ENCODE measurements around the gene BAAT.
"Not testable (repeated sequence)": the region's sequence is repeated elsewhere in the genome, so short reads cannot be mapped to it uniquely, and the experiment has no call there.

The BAAT gene

DNA sequence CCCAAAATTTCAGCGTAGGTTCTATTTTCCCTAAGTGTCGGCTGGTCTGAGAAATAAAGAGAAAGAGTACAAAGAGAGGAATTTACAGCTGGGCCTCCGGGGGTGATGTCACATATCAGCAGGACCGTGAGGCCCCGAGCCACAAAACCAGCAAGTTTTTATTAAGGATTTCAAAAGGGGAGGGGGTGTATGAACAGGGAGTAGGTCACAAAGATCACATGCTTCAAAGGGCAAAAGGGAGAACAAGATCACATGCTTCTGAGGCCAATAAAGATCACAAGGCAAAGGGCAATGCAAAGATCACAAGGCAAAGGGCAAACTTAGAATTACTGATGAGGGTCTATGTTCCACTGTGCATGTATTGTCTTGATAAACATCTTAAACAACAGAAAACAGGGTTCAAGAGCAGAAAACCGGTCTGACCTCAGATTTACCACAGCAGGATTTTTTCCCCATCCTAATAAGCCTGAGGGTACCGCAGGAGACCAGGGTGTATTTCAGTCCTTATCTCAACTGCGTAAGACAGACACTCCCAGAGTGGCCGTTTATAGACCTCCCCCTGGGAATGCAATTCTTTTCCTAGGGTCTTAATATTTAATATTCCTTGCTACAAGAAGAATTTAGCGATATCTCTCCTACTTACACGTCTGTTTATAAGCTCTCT lies at the start of gene BAAT:
Gene BAAT (minus strand): TSS at position 134 of the 664 bp plus-strand sequence. CDS start 13,602 bp downstream, outside the sequence.
- not testable (repeated sequence) for H3K4me3 ChIP-seq; H3K27ac ChIP-seq; DNase-seq (ENCODE audit: low spot score)

DNA sequence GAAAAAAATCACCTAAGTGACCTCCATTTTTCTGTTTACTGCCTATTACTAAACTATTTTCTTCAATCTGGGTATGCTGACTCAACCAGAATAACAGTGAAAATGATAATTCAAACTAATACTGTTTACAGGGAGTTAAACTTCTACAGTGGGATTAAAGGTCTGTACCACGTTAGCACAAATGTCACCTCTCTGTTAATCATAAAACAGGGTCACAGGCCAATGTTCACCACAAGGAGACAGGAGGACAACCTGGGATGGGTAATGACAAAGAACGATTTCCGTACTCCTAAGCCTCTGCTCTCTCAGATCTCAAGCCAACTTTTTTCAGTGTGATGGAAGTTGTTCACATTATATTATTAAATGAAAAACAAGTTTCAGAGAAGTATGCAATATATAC lies 48.4 kb upstream of the BAAT start:
- Histone ChIP-seq H3K4me3 (no peak overlapping the region), H3K27ac (no peak overlapping the region)
- DNase-seq (ENCODE audit: low spot score): no peak
- TF ChIP-seq, protein P1, sequence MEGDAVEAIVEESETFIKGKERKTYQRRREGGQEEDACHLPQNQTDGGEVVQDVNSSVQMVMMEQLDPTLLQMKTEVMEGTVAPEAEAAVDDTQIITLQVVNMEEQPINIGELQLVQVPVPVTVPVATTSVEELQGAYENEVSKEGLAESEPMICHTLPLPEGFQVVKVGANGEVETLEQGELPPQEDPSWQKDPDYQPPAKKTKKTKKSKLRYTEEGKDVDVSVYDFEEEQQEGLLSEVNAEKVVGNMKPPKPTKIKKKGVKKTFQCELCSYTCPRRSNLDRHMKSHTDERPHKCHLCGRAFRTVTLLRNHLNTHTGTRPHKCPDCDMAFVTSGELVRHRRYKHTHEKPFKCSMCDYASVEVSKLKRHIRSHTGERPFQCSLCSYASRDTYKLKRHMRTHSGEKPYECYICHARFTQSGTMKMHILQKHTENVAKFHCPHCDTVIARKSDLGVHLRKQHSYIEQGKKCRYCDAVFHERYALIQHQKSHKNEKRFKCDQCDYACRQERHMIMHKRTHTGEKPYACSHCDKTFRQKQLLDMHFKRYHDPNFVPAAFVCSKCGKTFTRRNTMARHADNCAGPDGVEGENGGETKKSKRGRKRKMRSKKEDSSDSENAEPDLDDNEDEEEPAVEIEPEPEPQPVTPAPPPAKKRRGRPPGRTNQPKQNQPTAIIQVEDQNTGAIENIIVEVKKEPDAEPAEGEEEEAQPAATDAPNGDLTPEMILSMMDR (IDR thresholded peaks at IDR 0.05): no peak

DNA sequence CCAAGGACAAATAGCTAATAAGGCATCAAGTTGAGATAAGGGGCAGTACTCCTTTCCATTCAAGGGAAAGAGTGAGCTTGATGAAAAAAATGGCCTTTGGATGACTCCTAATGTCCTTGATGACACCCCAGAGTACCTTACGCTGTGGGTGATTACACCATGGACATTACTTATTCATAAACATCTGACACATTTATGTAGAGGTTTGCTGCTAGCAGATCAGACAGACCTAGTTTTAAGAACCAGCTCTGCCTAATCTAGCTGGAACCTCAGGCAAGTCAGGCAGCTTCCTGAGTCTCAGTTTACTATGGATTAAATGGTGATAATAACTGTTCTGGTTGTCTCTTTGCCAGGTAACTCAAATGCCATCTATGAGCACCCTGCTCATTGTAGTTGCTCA lies 47.9 kb upstream of the BAAT start:
- TF ChIP-seq, protein P1 (IDR thresholded peaks at IDR 0.05): no peak
- DNase-seq (ENCODE audit: low spot score): no peak
- Histone ChIP-seq H3K4me3 (no peak overlapping the region), H3K27ac (no peak overlapping the region)

DNA sequence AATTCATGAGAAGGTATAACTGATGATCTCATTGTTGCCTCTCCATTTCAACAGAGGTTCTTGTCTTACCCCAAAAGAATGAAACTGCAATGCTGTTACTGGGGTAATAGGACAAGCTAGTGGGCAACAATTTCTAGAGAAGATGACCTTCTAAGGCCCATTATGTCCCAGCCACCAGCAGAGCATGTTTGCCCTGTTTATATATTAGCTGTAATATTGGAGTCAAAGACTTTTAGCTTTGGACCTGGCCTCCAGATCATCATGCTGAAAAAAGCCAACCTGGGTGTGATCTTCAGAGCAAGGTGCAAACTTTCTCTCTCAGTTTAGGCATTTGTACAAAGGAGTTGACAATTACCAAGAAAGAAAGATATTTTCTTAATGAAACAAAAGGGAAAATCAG lies 47.4 kb upstream of the BAAT start:
- DNase-seq (ENCODE audit: low spot score): no peak
- no peak overlapping the region for H3K4me3 ChIP-seq
- TF ChIP-seq, protein P1 (IDR thresholded peaks at IDR 0.05): no peak
- H3K27ac ChIP-seq: no peak overlapping the region

DNA sequence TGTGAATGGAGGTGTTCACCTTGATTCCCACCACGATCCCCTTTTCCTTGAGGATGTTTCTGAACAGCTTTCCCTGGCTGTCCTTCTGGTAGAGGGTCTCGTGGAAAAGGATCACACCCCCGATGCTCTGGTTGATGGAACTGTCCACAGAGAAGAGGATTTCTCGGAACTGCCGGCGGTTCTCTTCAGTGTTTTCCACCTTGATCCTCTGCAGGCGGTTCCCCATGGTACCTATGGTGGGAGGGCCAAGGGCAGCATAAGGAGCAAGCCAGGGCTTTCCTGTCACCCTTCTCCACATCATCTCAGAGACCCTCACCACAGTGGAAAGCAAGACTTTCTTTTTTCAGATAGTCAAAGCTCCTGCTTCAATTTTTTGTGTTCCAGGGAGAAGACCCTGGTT lies 44.9 kb upstream of the BAAT start:
- TF ChIP-seq, protein P1 (IDR thresholded peaks at IDR 0.05): no peak
- Histone ChIP-seq H3K27ac (no peak overlapping the region), H3K4me3 (no peak overlapping the region)
- DNase-seq (ENCODE audit: low spot score): no peak

DNA sequence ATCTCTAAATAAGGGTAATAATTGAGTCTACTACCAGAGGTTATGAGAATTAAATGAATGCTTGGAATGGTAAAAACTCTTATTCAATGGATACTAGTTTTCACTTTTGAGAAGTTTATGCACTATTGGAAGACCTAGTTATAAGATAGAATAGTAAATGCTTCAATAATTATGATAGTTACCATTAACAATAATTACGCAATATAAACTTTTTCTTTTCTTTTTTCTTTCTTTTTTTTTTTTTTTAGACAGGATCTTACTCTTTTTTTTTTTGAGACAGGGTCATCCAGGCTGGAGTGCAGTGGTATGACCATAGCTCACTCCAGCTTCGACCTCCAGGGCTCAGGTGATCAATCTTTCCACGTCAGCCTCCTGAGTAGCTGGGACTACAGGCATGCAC lies 44.1 kb upstream of the BAAT start:
- DNase-seq (ENCODE audit: low spot score): no peak
- TF ChIP-seq, protein P1 (IDR thresholded peaks at IDR 0.05): no peak
- Histone ChIP-seq H3K27ac (no peak overlapping the region), H3K4me3 (no peak overlapping the region)

DNA sequence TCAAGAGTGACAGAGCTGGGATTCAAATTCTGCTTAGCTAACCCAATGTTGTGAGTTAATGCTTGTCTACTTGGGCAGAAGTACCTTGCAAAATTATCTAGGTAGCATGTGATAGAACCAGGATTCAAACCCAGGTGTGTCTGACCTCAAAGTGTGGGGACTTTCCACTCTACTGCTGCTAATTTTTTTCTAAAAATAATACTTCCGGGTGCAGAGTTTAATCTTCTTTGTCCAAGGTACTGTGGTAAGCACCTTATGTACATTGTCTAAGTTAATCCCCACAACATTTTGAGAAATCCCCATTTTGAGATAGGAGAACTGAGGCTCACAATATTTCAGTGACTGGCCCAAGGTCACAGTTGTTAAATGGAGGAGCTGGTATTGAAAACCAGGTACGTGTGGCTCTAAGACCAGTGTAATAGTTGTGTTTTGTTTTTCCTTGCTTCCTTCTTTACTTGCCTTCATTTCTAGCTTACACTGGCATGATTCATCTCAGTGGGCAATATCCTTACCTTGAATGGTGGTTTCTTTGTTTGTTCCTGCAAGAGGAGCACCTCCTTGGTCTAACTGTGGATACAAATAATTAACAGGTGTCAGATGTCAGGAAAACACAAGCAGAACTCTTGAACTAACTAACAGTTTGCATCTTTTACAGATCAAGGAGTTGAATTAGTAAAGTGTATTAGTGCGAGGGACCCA lies 43.3 kb upstream of the BAAT start:
- Histone ChIP-seq H3K27ac (no peak overlapping the region), H3K4me3 (no peak overlapping the region)
- TF ChIP-seq, protein P1 (IDR thresholded peaks at IDR 0.05): no peak
- no peak for DNase-seq (ENCODE audit: low spot score)
